Neural cell (in vitro differentiated cells): ENCODE measurements around the gene AP4S1. TPM values are rescaled to one million over a fixed set of nuclear protein-coding genes. Genes with fewer than 3 reads are reported as not detected.

Source experiments
- H2AFZ ChIP-seq: fragments of 200-600, 300-800 bp; sonication (generic), shearing (Covaris generic); 2 replicates; pipeline ENCODE4 v1.6.0; 2014; ENCODE audit warnings: low read depth, mild to moderate bottlenecking, antibody characterized with exemption, low read length, moderate library complexity
- H3F3A ChIP-seq: fragments of 200-600 bp; shearing (Covaris generic); 2 replicates; pipeline ENCODE4 v1.6.1; 2016; ENCODE audit warnings: mild to moderate bottlenecking, moderate library complexity, mixed read lengths, antibody characterized with exemption, low read length; ENCODE audit not compliant: insufficient read depth, poor library complexity, severe bottlenecking
- H3K27ac ChIP-seq: fragments of 200-600, 300-800 bp; sonication (generic), shearing (Covaris generic); 2 replicates; pipeline ENCODE4 v1.5.1; 2014; ENCODE audit warnings: mild to moderate bottlenecking, low read length, moderate library complexity
- H3K27me3 ChIP-seq: fragments of 300-800, 200-600 bp; sonication (generic), shearing (Covaris generic); 2 replicates; pipeline ENCODE4 v1.6.0; 2014; ENCODE audit warnings: mild to moderate bottlenecking, low read depth, low read length, moderate library complexity; ENCODE audit not compliant: insufficient read depth
- H3K36me3 ChIP-seq: fragments of 300-800, 200-600 bp; sonication (generic), shearing (Covaris generic); 2 replicates; pipeline ENCODE4 v1.5.1; 2014; ENCODE audit warnings: mild to moderate bottlenecking, antibody characterized with exemption, low read length, moderate library complexity; ENCODE audit not compliant: insufficient read depth
- H3K4me2 ChIP-seq: fragments of 300-800, 200-600 bp; sonication (generic), shearing (Covaris generic); 2 replicates; pipeline ENCODE4 v1.6.0; 2014; ENCODE audit warnings: mild to moderate bottlenecking, low read length
- H3K4me3 ChIP-seq: fragments of 300-800, 200-600 bp; sonication (generic), shearing (Covaris generic); 2 replicates; pipeline ENCODE4 v1.5.1; 2014; ENCODE audit warnings: mild to moderate bottlenecking, low read length, moderate library complexity
- H3K79me2 ChIP-seq: fragments of 200-600 bp; shearing (Covaris generic); replicated peaks from 2 replicates; pipeline ENCODE4 v1.6.0; 2014; ENCODE audit warnings: mild to moderate bottlenecking, low read length, moderate library complexity; ENCODE audit not compliant: insufficient read depth
- H3K9ac ChIP-seq: fragments of 300-800, 200-600 bp; sonication (generic), shearing (Covaris generic); 2 replicates; pipeline ENCODE4 v1.6.1; 2016; ENCODE audit warnings: mild to moderate bottlenecking, low read length, mixed read lengths
- H3K9me2 ChIP-seq: fragments of 200-600 bp; shearing (Covaris generic); 2 replicates; pipeline ENCODE4 v1.6.1; 2016; ENCODE audit warnings: mild to moderate bottlenecking, low read length, mixed read lengths; ENCODE audit not compliant: insufficient read depth
- H3K9me3 ChIP-seq: fragments of 200-600, 300-800 bp; sonication (generic), shearing (Covaris generic); 2 replicates; pipeline ENCODE4 v1.6.1; 2016; ENCODE audit warnings: mild to moderate bottlenecking, mixed run types, low read length, moderate library complexity, mixed read lengths
- H4K20me1 ChIP-seq: fragments of 200-600 bp; shearing (Covaris generic); 2 replicates; pipeline ENCODE4 v1.6.1; 2016; ENCODE audit warnings: mild to moderate bottlenecking, mixed run types; ENCODE audit not compliant: insufficient read depth
- EP300 ChIP-seq: fragments of 450-650 bp; conservative IDR thresholded peaks from 2 replicates; pipeline ENCODE4 v1.6.1; 2014; ENCODE audit warnings: antibody characterized with exemption, mild to moderate bottlenecking, moderate library complexity; ENCODE audit not compliant: poor library complexity, severe bottlenecking
- EZH2 ChIP-seq: fragments of 200-600, 300-800 bp; shearing (Covaris generic), sonication (generic); IDR thresholded peaks from 2 replicates; pipeline ENCODE4 v1.6.1; 2014; ENCODE audit warnings: antibody characterized with exemption, low read length, borderline replicate concordance, mild to moderate bottlenecking; ENCODE audit not compliant: insufficient read depth, poor library complexity, severe bottlenecking
- MXI1 ChIP-seq: fragments of 450-650 bp; conservative IDR thresholded peaks from 2 replicates; pipeline ENCODE4 v1.6.1; 2014; ENCODE audit warnings: antibody characterized with exemption, mild to moderate bottlenecking; ENCODE audit not compliant: poor library complexity, severe bottlenecking
- POLR2AphosphoS5 ChIP-seq: IDR thresholded peaks from 2 replicates; pipeline ENCODE4 v1.6.1; 2012
- RAD21 ChIP-seq: fragments of 450-650 bp; conservative IDR thresholded peaks from 2 replicates; pipeline ENCODE4 v1.6.1; 2014; ENCODE audit warnings: antibody characterized with exemption, mild to moderate bottlenecking, moderate library complexity
- SMC3 ChIP-seq: fragments of 450-650 bp; conservative IDR thresholded peaks from 2 replicates; pipeline ENCODE4 v1.6.1; 2014; ENCODE audit warnings: antibody characterized with exemption, mild to moderate bottlenecking, moderate library complexity; ENCODE audit not compliant: poor library complexity
- TAF1 ChIP-seq: IDR thresholded peaks from 2 replicates; pipeline ENCODE4 v1.6.1; 2012; ENCODE audit warnings: low read depth
- polyA plus RNA-seq: library from polyadenylated mRNA; depleted of rRNA; stranded (reverse); fragments of >200 nt; gene quantifications from 2 replicates; pipeline ENCODE4 v1.2.3, GENCODE V29; 2014
- TF ChIP-seq, protein P1 (sequence below): fragments of 450-650 bp; IDR thresholded peaks from 2 replicates; pipeline ENCODE4 v1.5.1; 2014; ENCODE audit warnings: antibody characterized with exemption, mild to moderate bottlenecking, moderate library complexity; ENCODE audit not compliant: poor library complexity, severe bottlenecking
- TF ChIP-seq, protein P2 (sequence below): IDR thresholded peaks from 2 replicates; pipeline ENCODE4 v1.6.1; 2012; ENCODE audit warnings: borderline replicate concordance

AP4S1 gene
- polyA plus RNA-seq, 1 donor from 2014 or later: 20.8 TPM

DNA sequence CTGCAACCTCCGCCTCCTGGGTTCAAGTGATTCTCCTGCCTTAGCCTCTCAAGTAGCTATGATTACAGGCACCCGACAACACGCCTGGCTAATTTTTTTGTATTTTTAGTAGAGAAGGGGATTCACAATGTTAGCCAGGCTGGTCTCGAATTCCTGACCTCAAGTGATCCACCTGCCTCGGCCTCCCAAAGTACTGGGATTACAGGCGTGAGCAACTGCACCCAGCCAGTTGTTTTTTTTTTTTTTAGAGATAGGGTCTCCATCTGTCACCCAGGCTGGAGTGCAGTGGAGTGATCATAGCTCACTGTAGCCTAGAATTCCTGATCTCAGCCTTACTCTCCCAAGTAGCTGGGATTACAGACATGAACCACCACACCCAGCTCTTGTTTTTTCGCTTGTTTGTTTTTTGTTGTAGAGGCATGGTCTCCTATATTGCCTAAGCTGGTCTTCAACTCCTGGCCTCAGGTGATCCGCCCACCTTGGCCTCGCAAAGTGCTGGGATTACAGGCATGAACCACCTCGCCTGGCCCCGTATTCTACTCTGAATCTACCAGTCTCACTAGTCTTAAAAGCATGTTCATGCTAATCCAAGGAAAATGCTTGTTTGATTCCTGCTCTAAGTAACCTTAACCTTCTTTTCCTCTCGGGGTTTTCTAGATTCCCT is 32.4 kb downstream of the AP4S1 start:
- H3K4me2 ChIP-seq: no peak overlapping the region
- H3K27ac ChIP-seq: no peak overlapping the region
- no peaks in the 10 kb centered on the region for H3K36me3 ChIP-seq
- no peaks in the 10 kb centered on the region for H4K20me1 ChIP-seq
- H3K27me3 ChIP-seq: no peaks in the 10 kb centered on the region
- no peaks in the 10 kb centered on the region for H3F3A ChIP-seq
- no peak overlapping the region for H2AFZ ChIP-seq
- no peaks in the 10 kb centered on the region for H3K9me2 ChIP-seq
- H3K79me2 ChIP-seq: no peaks in the 10 kb centered on the region
- H3K9ac ChIP-seq: no peak overlapping the region
- H3K9me3 ChIP-seq: no peaks in the 10 kb centered on the region
- TF ChIP-seq EP300 (no peak), RAD21 (no peak), SMC3 (no peak), POLR2AphosphoS5 (no peak), TAF1 (no peak)
- no peak overlapping the region for H3K4me3 ChIP-seq

DNA sequence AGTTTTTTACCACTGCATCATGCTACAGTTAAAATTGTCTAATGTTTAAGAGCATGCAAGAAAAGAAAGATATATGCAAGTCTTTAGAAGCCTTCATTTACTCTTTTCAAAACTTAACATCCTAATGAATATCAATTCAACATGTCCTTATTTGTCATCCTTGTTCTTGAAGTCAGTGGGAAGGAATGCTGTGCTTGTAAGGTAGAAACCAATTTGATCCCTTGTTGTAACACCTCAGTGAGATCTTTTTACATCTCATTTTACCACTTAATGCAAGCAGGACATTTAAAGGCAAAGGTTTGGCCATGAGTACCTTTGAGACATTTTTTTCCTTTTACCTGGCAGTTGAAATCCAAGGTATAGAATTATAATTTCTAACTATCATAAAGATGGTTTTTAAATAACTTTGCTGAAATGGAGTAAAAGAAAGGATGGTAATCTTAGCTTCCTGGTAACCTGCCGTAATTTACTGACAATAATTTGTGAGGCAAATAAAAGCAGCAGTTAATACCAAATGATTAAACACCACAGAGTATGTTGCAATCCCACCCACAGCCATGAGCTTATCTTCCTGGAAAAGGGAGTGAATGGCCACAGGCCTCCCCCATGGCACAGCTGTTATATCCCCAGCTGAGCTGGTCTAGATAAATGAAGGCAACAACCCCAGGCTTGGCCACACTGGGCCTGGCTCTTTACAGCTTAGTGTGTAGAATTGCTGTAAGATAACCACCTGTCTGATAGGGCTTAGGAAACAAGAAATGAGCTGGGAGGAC is 33.9 kb downstream of the AP4S1 start:
- no peak for TF ChIP-seq MXI1
- TF ChIP-seq, protein P1, sequence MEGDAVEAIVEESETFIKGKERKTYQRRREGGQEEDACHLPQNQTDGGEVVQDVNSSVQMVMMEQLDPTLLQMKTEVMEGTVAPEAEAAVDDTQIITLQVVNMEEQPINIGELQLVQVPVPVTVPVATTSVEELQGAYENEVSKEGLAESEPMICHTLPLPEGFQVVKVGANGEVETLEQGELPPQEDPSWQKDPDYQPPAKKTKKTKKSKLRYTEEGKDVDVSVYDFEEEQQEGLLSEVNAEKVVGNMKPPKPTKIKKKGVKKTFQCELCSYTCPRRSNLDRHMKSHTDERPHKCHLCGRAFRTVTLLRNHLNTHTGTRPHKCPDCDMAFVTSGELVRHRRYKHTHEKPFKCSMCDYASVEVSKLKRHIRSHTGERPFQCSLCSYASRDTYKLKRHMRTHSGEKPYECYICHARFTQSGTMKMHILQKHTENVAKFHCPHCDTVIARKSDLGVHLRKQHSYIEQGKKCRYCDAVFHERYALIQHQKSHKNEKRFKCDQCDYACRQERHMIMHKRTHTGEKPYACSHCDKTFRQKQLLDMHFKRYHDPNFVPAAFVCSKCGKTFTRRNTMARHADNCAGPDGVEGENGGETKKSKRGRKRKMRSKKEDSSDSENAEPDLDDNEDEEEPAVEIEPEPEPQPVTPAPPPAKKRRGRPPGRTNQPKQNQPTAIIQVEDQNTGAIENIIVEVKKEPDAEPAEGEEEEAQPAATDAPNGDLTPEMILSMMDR: no peak
- TF ChIP-seq EP300: no peak
- TF ChIP-seq TAF1: no peak
- TF ChIP-seq RAD21: no peak
- TF ChIP-seq EZH2: no peak
- no peak for TF ChIP-seq SMC3
- TF ChIP-seq POLR2AphosphoS5: no peak
- TF ChIP-seq, protein P2, sequence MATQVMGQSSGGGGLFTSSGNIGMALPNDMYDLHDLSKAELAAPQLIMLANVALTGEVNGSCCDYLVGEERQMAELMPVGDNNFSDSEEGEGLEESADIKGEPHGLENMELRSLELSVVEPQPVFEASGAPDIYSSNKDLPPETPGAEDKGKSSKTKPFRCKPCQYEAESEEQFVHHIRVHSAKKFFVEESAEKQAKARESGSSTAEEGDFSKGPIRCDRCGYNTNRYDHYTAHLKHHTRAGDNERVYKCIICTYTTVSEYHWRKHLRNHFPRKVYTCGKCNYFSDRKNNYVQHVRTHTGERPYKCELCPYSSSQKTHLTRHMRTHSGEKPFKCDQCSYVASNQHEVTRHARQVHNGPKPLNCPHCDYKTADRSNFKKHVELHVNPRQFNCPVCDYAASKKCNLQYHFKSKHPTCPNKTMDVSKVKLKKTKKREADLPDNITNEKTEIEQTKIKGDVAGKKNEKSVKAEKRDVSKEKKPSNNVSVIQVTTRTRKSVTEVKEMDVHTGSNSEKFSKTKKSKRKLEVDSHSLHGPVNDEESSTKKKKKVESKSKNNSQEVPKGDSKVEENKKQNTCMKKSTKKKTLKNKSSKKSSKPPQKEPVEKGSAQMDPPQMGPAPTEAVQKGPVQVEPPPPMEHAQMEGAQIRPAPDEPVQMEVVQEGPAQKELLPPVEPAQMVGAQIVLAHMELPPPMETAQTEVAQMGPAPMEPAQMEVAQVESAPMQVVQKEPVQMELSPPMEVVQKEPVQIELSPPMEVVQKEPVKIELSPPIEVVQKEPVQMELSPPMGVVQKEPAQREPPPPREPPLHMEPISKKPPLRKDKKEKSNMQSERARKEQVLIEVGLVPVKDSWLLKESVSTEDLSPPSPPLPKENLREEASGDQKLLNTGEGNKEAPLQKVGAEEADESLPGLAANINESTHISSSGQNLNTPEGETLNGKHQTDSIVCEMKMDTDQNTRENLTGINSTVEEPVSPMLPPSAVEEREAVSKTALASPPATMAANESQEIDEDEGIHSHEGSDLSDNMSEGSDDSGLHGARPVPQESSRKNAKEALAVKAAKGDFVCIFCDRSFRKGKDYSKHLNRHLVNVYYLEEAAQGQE: no peak
- no peak overlapping the region for H3K27ac ChIP-seq
- no peaks in the 10 kb centered on the region for H3K36me3 ChIP-seq
- no peak overlapping the region for H2AFZ ChIP-seq
- H3K27me3 ChIP-seq: no peaks in the 10 kb centered on the region
- no peak overlapping the region for H3K4me3 ChIP-seq
- no peak overlapping the region for H3K4me2 ChIP-seq
- no peak overlapping the region for H3K9ac ChIP-seq
- H3K9me2 ChIP-seq: no peaks in the 10 kb centered on the region
- no peaks in the 10 kb centered on the region for H4K20me1 ChIP-seq
- H3K9me3 ChIP-seq: no peaks in the 10 kb centered on the region
- H3K79me2 ChIP-seq: no peaks in the 10 kb centered on the region
- H3F3A ChIP-seq: no peaks in the 10 kb centered on the region
